Measurements from ENCODE around the gene WASF3.

- no peak for TF ChIP-seq POLR2AphosphoS5 (IDR thresholded peaks at IDR 0.05; ENCODE audit: low read depth, low read length)
- no peak for TF ChIP-seq REST (IDR thresholded peaks at IDR 0.05; ENCODE audit: insufficient read depth in 1 of 2, low read depth in 2 of 2, low read length in 2 of 2)
- TF ChIP-seq FOXP2 (optimal IDR thresholded peaks at IDR 0.05; ENCODE audit: borderline replicate concordance, extremely low read depth, extremely low read length, insufficient read depth): no peak
Measured at GRCh38 chr13:26718872-26719271, 161.4 kb downstream of the WASF3 start.
